H9 (cell line): ENCODE measurements around the gene KRTAP12-1. TPM values are rescaled to one million over a fixed set of nuclear protein-coding genes. Genes with fewer than 3 reads are reported as not detected.

ENCODE experiments used
- DNase-seq: peaks from one replicate; pipeline ENCODE4 v3.0.0-alpha.2; 2017
- H2AFZ ChIP-seq: one replicate; pipeline ENCODE4 v1.6.1; 2013; ENCODE audit warnings: mild to moderate bottlenecking, low read length, control low read depth, moderate library complexity
- H2AK5ac ChIP-seq: 2 replicates; pipeline ENCODE4 v1.6.1; 2013; ENCODE audit warnings: low read length, control low read depth, mixed read lengths; ENCODE audit not compliant: insufficient read length
- H2BK120ac ChIP-seq: one replicate; pipeline ENCODE4 v1.6.1; 2013; ENCODE audit warnings: low read depth, mild to moderate bottlenecking, low read length, control low read depth, inconsistent platforms; ENCODE audit not compliant: poor library complexity, severe bottlenecking
- H2BK12ac ChIP-seq: 2 replicates; pipeline ENCODE4 v1.6.1; 2013; ENCODE audit warnings: low read length, control low read depth, mixed read lengths, low read depth; ENCODE audit not compliant: insufficient read length
- H2BK15ac ChIP-seq: 2 replicates; pipeline ENCODE4 v1.6.1; 2013; ENCODE audit warnings: low read depth, low read length, control low read depth
- H2BK20ac ChIP-seq: one replicate; pipeline ENCODE4 v1.6.1; 2013; ENCODE audit warnings: low read depth, mild to moderate bottlenecking, low read length, control low read depth, inconsistent platforms; ENCODE audit not compliant: poor library complexity, severe bottlenecking
- H2BK5ac ChIP-seq: 2 replicates; pipeline ENCODE4 v1.6.1; 2013; ENCODE audit warnings: low read length, control low read depth, mixed read lengths; ENCODE audit not compliant: insufficient read length
- H3K14ac ChIP-seq: 2 replicates; pipeline ENCODE4 v1.6.1; 2013; ENCODE audit warnings: low read length, control low read depth; ENCODE audit not compliant: insufficient read depth
- H3K18ac ChIP-seq: 2 replicates; pipeline ENCODE4 v1.6.1; 2013; ENCODE audit warnings: low read depth, mild to moderate bottlenecking, mixed read lengths, low read length, control low read depth; ENCODE audit not compliant: insufficient read length
- H3K23ac ChIP-seq: 2 replicates; pipeline ENCODE4 v1.6.1; 2013; ENCODE audit warnings: low read length, control low read depth, mixed read lengths, low read depth; ENCODE audit not compliant: insufficient read length
- H3K23me2 ChIP-seq: 2 replicates; pipeline ENCODE4 v1.6.1; 2013; ENCODE audit warnings: low read depth, mild to moderate bottlenecking, mixed read lengths, low read length, control low read depth; ENCODE audit not compliant: insufficient read length, poor library complexity, severe bottlenecking
- H3K27ac ChIP-seq: 2 replicates; pipeline ENCODE4 v1.5.1; 2013; ENCODE audit warnings: low read length, control low read depth, mixed read lengths, low read depth; ENCODE audit not compliant: insufficient read length
- H3K27me3 ChIP-seq: 2 replicates; pipeline ENCODE4 v1.6.1; 2013; ENCODE audit warnings: low read length, control low read depth, inconsistent platforms; ENCODE audit not compliant: insufficient read depth
- H3K4ac ChIP-seq: 2 replicates; pipeline ENCODE4 v1.6.1; 2013; ENCODE audit warnings: low read depth, mild to moderate bottlenecking, control low read depth, inconsistent platforms, low read length, moderate library complexity
- H3K4me1 ChIP-seq: 2 replicates; pipeline ENCODE4 v1.6.1; 2013; ENCODE audit warnings: low read length, control low read depth, inconsistent platforms; ENCODE audit not compliant: insufficient read depth
- H3K4me2 ChIP-seq: 2 replicates; pipeline ENCODE4 v1.6.1; 2013; ENCODE audit warnings: low read length, control low read depth, mixed read lengths; ENCODE audit not compliant: insufficient read length, insufficient read depth
- H3K56ac ChIP-seq: 2 replicates; pipeline ENCODE4 v1.6.1; 2013; ENCODE audit warnings: low read depth, mild to moderate bottlenecking, mixed read lengths, low read length, control low read depth; ENCODE audit not compliant: insufficient read length
- H3K79me1 ChIP-seq: 2 replicates; pipeline ENCODE4 v1.6.1; 2013; ENCODE audit warnings: low read depth, mild to moderate bottlenecking, moderate library complexity, low read length, control low read depth, inconsistent platforms; ENCODE audit not compliant: insufficient read depth, poor library complexity, severe bottlenecking
- H3K79me2 ChIP-seq: 2 replicates; pipeline ENCODE4 v1.6.1; 2013; ENCODE audit warnings: low read length, control low read depth, inconsistent platforms; ENCODE audit not compliant: insufficient read depth
- H3K9ac ChIP-seq: 2 replicates; pipeline ENCODE4 v1.6.1; 2013; ENCODE audit warnings: low read length, control low read depth, mixed read lengths; ENCODE audit not compliant: insufficient read length; ENCODE audit errors: extremely low read depth
- H3K9me3 ChIP-seq: one replicate; pipeline ENCODE4 v1.6.1; 2013; ENCODE audit warnings: low read depth, low read length, inconsistent platforms; ENCODE audit not compliant: control insufficient read depth
- H3T11ph ChIP-seq: one replicate; pipeline ENCODE4 v1.6.1; 2013; ENCODE audit warnings: mild to moderate bottlenecking, low read length, control low read depth, inconsistent platforms
- H4K20me1 ChIP-seq: one replicate; pipeline ENCODE4 v1.6.1; 2013; ENCODE audit not compliant: control insufficient read depth, insufficient read length, insufficient read depth
- H4K5ac ChIP-seq: 2 replicates; pipeline ENCODE4 v1.6.1; 2013; ENCODE audit warnings: low read depth, mild to moderate bottlenecking, mixed read lengths, low read length, control low read depth; ENCODE audit not compliant: insufficient read length
- H4K8ac ChIP-seq: replicated peaks from 2 replicates; pipeline ENCODE4 v1.6.1; 2013; ENCODE audit warnings: low read length, control low read depth, mixed read lengths, low read depth; ENCODE audit not compliant: insufficient read length
- H4K91ac ChIP-seq: 2 replicates; pipeline ENCODE4 v1.6.1; 2013; ENCODE audit warnings: low read depth, mild to moderate bottlenecking, moderate library complexity, mixed read lengths, low read length, control low read depth; ENCODE audit not compliant: insufficient read length
- H3K27ac Mint-ChIP-seq, 3 experiments: 2 replicates in 2 of 3; 3 replicates in 1 of 3; pipeline ENCODE4 v1.8.0; 2020 to 2021; ENCODE audit warnings: mixed read lengths in 3 of 3, mild to moderate bottlenecking in 1 of 3, moderate library complexity in 1 of 3
- H3K27me3 Mint-ChIP-seq: 2 replicates; pipeline ENCODE4 v1.8.0; 2021; ENCODE audit warnings: low read depth, mild to moderate bottlenecking, moderate library complexity, mixed read lengths
- H3K36me3 Mint-ChIP-seq, 3 experiments: 2 replicates in 2 of 3; 3 replicates in 1 of 3; pipeline ENCODE4 v1.8.0; 2020 to 2021; ENCODE audit warnings: low read depth in 3 of 3, mixed read lengths in 3 of 3; ENCODE audit not compliant: insufficient read depth in 1 of 3
- H3K4me1 Mint-ChIP-seq, 2 experiments: 2 replicates each; pipeline ENCODE4 v1.8.0; 2020; ENCODE audit warnings: mixed read lengths in 2 of 2
- H3K4me3 Mint-ChIP-seq, 2 experiments: 2 replicates in 1 of 2; 3 replicates in 1 of 2; pipeline ENCODE4 v1.8.0; 2020 to 2021; ENCODE audit warnings: mild to moderate bottlenecking in 2 of 2, mixed read lengths in 2 of 2, moderate library complexity in 1 of 2
- H3K9me3 Mint-ChIP-seq, 2 experiments: 2 replicates in 1 of 2; 3 replicates in 1 of 2; pipeline ENCODE4 v1.8.0; 2020; ENCODE audit warnings: mild to moderate bottlenecking in 2 of 2, mixed read lengths in 2 of 2, moderate library complexity in 1 of 2
- whole genome bisulfite sequencing: extraction: QIAGEN DNeasy Blood & Tissue Kit; methylation state at CpG from one replicate; pipeline ENCODE4 v1.1.7; 2013; ENCODE audit warnings: missing lambda C conversion rate, low lambda C conversion rate, mixed read lengths; ENCODE audit not compliant: insufficient read length; ENCODE audit errors: extremely low coverage; 5-methylcytosine and 5-hydroxymethylcytosine counted together
- total RNA-seq: library from RNA; stranded (reverse); gene quantifications from 2 replicates; pipeline ENCODE4 v1.2.1, GENCODE V29; 2021
- TF ChIP-seq, protein P1 (sequence below): fragments of 200-600 bp; sonication (generic); conservative IDR thresholded peaks from 3 replicates; pipeline ENCODE4 v1.8.0; 2021; ENCODE audit warnings: antibody characterized with exemption, mild to moderate bottlenecking

Gene KRTAP12-1
- total RNA-seq, 1 experiment from 2014 or later, result not detected

DNA sequence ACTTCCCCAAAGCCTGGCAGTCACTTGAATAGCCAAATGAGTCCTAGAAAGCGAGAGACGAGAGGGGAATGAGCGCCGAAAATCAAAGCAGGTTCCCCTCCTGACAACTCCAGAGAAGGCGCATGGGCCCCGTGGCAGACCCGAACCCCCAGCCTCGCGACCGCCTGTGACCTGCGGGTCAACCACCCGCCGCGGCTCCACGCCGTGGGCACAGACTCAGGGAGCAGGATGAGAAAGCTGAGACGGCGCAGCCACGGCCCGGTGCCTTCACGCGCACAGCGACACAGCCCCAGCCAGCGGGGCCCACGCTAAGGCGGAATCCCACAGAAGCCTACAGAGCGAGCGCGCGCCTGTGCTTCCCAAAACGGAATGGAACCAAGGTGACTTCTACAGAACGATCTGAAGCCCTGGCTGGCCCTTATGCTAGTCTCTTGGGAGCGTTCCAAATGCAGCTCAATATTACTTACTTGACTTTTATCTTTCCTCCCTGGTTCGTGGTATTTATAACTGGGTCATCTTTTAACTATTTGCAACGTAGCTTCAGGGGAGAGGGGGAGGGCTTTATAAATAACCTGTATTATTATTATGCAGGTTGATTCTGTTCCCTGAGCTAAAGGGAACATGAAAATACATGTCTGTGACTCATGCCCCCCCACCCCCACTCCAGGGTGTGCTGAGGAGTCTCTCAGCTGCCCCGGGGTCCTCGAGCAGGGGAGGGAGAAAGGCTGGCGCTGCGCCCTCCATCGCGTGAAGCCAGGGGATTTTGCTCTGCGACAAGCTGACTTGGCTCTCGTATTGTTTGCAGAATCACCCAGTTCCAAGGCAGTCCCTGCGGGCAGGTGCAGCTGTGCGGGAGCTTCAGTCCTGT, 27.7 kb upstream of the KRTAP12-1 start:
- Mint-ChIP-seq H3K36me3 (no peaks in the 10 kb centered on the region; a peak in 2 of 7 replicates), H3K4me1 (peaks cover 62 to 73% of the 10 kb centered on the region in 2 experiments), H3K9me3 (no peaks in the 10 kb centered on the region), H3K27ac (peak overlapping the region in 1 of 3 experiments; percentile 22; a peak in 1 of 7 replicates), H3K4me3 (peak overlapping the region; percentile 59 to 80), H3K27me3 (peaks cover 88% of the 10 kb centered on the region)
- no peaks in the 10 kb centered on the region for H3K9me3 ChIP-seq
- H3K18ac ChIP-seq, result no peak overlapping the region
- H3K56ac ChIP-seq, result no peak overlapping the region
- H3K79me1 ChIP-seq, result no peaks in the 10 kb centered on the region
- H3K4me1 ChIP-seq, result peaks cover 3% of the 10 kb centered on the region; the same call in 1 of the 2 replicates
- DNase-seq, result peak; percentile 46
- H4K8ac ChIP-seq, result no peak overlapping the region
- H3K27ac ChIP-seq, result no peak overlapping the region
- H3T11ph ChIP-seq, result no peak overlapping the region
- H3K23me2 ChIP-seq, result peaks cover 38% of the 10 kb centered on the region
- no peak overlapping the region for H2BK5ac ChIP-seq
- peaks cover 55% of the 10 kb centered on the region; the same call in 1 of the 2 replicates for H3K27me3 ChIP-seq
- WGBS, result no CpG with 5 or more reads among the region's 45 CpGs
- no peak overlapping the region for H2BK120ac ChIP-seq
- no peak overlapping the region for H2BK12ac ChIP-seq
- no peak overlapping the region for H2AK5ac ChIP-seq
- no peaks in the 10 kb centered on the region for H3K79me2 ChIP-seq
- no peak overlapping the region for H3K23ac ChIP-seq
- no peaks in the 10 kb centered on the region for H4K20me1 ChIP-seq
- H4K5ac ChIP-seq, result no peak overlapping the region
- peak overlapping the region; percentile 39 for H3K4me2 ChIP-seq
- H3K14ac ChIP-seq, result no peak overlapping the region; the same call in 1 of the 2 replicates
- H4K91ac ChIP-seq, result no peak overlapping the region
- TF ChIP-seq, protein P1, sequence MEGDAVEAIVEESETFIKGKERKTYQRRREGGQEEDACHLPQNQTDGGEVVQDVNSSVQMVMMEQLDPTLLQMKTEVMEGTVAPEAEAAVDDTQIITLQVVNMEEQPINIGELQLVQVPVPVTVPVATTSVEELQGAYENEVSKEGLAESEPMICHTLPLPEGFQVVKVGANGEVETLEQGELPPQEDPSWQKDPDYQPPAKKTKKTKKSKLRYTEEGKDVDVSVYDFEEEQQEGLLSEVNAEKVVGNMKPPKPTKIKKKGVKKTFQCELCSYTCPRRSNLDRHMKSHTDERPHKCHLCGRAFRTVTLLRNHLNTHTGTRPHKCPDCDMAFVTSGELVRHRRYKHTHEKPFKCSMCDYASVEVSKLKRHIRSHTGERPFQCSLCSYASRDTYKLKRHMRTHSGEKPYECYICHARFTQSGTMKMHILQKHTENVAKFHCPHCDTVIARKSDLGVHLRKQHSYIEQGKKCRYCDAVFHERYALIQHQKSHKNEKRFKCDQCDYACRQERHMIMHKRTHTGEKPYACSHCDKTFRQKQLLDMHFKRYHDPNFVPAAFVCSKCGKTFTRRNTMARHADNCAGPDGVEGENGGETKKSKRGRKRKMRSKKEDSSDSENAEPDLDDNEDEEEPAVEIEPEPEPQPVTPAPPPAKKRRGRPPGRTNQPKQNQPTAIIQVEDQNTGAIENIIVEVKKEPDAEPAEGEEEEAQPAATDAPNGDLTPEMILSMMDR, result no peak
- no peak overlapping the region; the same call in 1 of the 2 replicates for H2BK15ac ChIP-seq
- no peak overlapping the region for H3K9ac ChIP-seq
- no peak overlapping the region for H2AFZ ChIP-seq
- H2BK20ac ChIP-seq, result no peak overlapping the region
- no peak overlapping the region for H3K4ac ChIP-seq
